Body of pancreas (tissue), 4 donors: ENCODE results near the gene CACNA2D3.

ENCODE experiments used
- CTCF ChIP-seq, 7 experiments: fragments of 450-650 bp in 4 of 7; fragments of 200-600 bp in 3 of 7; sonication (generic) in 3 of 7; IDR thresholded peaks; one replicate each; pipeline ENCODE4 v1.5.1; 2016 to 2019; ENCODE audit warnings: antibody characterized with exemption in 7 of 7
- POLR2A ChIP-seq, 3 donors: fragments of 450-650 bp; IDR thresholded peaks; one replicate each; pipeline ENCODE4 v1.6.1; 2016; ENCODE audit warnings: antibody characterized with exemption in 3 of 3, mild to moderate bottlenecking in 2 of 3

DNA sequence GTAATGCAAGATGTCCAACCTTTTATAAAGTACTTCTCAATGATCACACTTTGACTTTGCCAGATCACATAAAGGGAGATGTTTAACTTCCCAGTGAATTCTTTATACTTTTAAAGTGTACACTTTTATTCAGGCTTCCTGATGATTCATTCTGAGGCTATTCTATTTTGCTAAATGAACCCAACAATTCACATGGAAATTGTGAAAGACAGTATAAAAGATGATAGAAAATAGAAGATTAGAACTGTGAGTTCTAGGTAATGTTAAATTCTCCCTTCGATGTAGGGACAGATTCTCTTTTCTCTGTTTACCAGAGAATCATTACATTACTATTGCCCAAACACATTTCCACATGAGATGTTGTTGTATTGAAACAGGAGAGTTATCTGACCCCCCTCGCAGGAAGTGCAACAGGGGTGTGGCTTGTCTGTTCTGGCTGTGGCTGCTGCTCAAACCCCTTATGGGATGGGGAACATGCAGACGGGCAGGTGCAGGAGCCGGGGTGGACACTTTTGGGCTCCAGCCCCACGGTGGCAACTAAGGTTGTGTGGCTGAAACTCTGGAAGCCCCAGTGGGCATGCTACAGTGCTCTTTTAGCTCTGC is 936.8 kb downstream of the CACNA2D3 start:
- no peak for TF ChIP-seq CTCF (IDR thresholded peaks at IDR 0.05)
- no peak for TF ChIP-seq POLR2A (IDR thresholded peaks at IDR 0.05)
